ENCODE data around the gene TRIM2.

TRIM2 gene

DNA sequence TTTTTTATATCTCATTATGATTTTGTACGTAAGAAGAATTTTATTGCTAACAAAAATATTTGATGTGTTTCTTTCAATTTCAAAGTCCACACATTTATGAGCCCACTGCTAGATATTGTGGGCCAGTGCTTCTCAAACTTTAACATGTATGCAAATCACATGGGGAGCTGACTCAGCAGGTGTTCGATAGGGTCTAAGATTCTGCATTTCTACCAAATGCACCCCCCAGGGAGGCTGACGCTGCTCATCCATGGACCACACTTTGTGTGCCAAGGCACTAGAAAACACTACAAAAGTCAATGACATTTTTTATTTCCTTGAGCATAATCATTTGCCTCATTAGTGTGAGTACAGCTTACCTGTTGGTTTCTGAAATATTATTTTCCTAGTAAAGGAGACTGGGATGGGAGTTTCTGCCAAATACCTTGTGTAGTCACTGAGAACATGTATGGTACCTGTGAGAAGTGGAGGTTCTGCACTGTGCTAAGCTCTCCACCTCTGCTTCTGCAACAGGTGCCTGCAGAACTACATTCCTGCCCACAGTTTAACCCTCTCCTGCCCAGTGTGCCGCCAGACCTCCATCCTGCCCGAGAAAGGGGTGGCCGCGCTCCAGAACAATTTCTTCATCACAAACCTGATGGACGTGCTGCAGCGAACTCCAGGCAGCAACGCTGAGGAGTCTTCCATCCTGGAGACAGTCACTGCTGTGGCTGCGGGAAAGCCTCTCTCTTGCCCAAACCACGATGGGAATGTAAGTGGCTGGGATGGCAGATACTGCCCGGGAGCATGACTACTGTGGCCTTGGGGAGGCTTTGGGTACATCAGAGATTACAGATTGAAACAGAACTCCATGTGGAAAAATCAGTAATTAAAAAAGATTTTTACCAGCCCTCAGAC, 71.4 kb downstream of the TRIM2 start:
- TF ChIP-seq, protein P1, sequence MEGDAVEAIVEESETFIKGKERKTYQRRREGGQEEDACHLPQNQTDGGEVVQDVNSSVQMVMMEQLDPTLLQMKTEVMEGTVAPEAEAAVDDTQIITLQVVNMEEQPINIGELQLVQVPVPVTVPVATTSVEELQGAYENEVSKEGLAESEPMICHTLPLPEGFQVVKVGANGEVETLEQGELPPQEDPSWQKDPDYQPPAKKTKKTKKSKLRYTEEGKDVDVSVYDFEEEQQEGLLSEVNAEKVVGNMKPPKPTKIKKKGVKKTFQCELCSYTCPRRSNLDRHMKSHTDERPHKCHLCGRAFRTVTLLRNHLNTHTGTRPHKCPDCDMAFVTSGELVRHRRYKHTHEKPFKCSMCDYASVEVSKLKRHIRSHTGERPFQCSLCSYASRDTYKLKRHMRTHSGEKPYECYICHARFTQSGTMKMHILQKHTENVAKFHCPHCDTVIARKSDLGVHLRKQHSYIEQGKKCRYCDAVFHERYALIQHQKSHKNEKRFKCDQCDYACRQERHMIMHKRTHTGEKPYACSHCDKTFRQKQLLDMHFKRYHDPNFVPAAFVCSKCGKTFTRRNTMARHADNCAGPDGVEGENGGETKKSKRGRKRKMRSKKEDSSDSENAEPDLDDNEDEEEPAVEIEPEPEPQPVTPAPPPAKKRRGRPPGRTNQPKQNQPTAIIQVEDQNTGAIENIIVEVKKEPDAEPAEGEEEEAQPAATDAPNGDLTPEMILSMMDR (IDR thresholded peaks at IDR 0.05; ENCODE audit: insufficient read depth, low read length, poor library complexity, severe bottlenecking), result no peak
- no peaks in the 10 kb centered on the region for H3K27me3 ChIP-seq (replicated peaks; ENCODE audit: control insufficient read depth, insufficient read depth, low read length)
- DNase-seq (ENCODE audit: extremely low read depth, insufficient read length), result no peak
- no peaks in the 10 kb centered on the region for H3K36me3 ChIP-seq (ENCODE audit: control insufficient read depth, insufficient read depth, low read length)
- H3K4me3 ChIP-seq (replicated peaks; ENCODE audit: low read depth, low read length), result no peak overlapping the region

- no peaks in the 10 kb centered on the region for H3K36me3 ChIP-seq (ENCODE audit: control insufficient read depth, insufficient read depth, low read length)
- H3K27me3 ChIP-seq (replicated peaks; ENCODE audit: control insufficient read depth, insufficient read depth, low read length), result no peaks in the 10 kb centered on the region
- no peak overlapping the region for H3K4me3 ChIP-seq (replicated peaks; ENCODE audit: low read depth, low read length)
- DNase-seq (ENCODE audit: extremely low read depth, insufficient read length), result no peak
- TF ChIP-seq, protein P1 (IDR thresholded peaks at IDR 0.05; ENCODE audit: insufficient read depth, low read length, poor library complexity, severe bottlenecking), result no peak
These were observed 72.7 kb downstream of the TRIM2 start for GRCh38 chr4:153276971-153277370.

DNA sequence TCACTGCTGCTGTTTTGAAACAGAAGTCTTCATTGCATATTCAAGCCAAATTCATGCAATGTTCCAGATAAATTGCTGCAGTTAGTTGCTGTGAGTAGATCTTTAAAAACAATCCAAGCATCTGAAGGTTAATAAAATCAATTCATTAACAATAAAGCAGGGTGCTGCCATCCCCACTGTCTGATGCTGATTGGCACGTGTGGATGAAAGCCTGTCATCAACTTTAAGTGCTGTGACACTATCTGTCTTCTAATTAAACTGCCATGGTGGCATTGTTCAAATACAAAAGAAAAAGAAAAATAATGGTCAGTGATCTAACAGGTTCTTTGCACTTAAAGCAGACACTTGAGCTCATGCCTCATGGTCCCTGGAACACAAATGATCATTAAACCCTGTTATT, 77.2 kb downstream of the TRIM2 start:
- no peak for DNase-seq (ENCODE audit: extremely low read depth, insufficient read length)
- no peaks in the 10 kb centered on the region for H3K27me3 ChIP-seq (replicated peaks; ENCODE audit: control insufficient read depth, insufficient read depth, low read length)
- no peaks in the 10 kb centered on the region for H3K36me3 ChIP-seq (ENCODE audit: control insufficient read depth, insufficient read depth, low read length)
- TF ChIP-seq, protein P1 (IDR thresholded peaks at IDR 0.05; ENCODE audit: insufficient read depth, low read length, poor library complexity, severe bottlenecking), result no peak
- no peak overlapping the region for H3K4me3 ChIP-seq (replicated peaks; ENCODE audit: low read depth, low read length)

DNA sequence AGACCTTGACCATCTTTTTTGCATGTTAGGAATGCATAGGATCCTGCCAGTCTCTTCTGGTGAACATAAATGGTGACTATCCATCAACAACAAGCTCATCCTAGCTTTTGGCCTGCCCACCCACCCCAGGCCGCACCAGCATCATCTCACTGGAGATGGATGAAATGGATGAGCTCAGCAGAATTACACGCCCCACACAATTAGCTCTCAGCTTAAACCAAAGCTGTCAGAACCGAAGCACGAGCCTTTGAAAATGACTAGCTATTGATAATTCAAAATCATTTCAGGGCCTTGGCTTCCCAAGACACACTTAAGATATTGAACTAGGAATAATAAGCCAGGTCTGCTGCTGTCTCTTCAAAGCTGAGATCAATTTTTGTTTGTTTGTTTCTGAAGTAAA, 77.8 kb downstream of the TRIM2 start:
- H3K36me3 ChIP-seq (ENCODE audit: control insufficient read depth, insufficient read depth, low read length), result no peaks in the 10 kb centered on the region
- TF ChIP-seq, protein P1 (IDR thresholded peaks at IDR 0.05; ENCODE audit: insufficient read depth, low read length, poor library complexity, severe bottlenecking), result no peak
- no peak overlapping the region for H3K4me3 ChIP-seq (replicated peaks; ENCODE audit: low read depth, low read length)
- H3K27me3 ChIP-seq (replicated peaks; ENCODE audit: control insufficient read depth, insufficient read depth, low read length), result no peaks in the 10 kb centered on the region
- no peak for DNase-seq (ENCODE audit: extremely low read depth, insufficient read length)

- DNase-seq (ENCODE audit: extremely low read depth, insufficient read length), result no peak
- H3K4me3 ChIP-seq (replicated peaks; ENCODE audit: low read depth, low read length), result no peak overlapping the region
- no peaks in the 10 kb centered on the region for H3K36me3 ChIP-seq (ENCODE audit: control insufficient read depth, insufficient read depth, low read length)
- no peaks in the 10 kb centered on the region for H3K27me3 ChIP-seq (replicated peaks; ENCODE audit: control insufficient read depth, insufficient read depth, low read length)
- TF ChIP-seq, protein P1 (IDR thresholded peaks at IDR 0.05; ENCODE audit: insufficient read depth, low read length, poor library complexity, severe bottlenecking), result no peak
These were observed 79.0 kb downstream of the TRIM2 start for GRCh38 chr4:153283260-153283659.
